GM18858 (cell line): ENCODE measurements around the gene NOTCH2.

Experiments used
- ATAC-seq: cut with Tn5 transposase; IDR thresholded peaks from one replicate; pipeline ENCODE4 v1.9.1; 2021; ENCODE audit not compliant: unreplicated experiment

Gene NOTCH2

DNA sequence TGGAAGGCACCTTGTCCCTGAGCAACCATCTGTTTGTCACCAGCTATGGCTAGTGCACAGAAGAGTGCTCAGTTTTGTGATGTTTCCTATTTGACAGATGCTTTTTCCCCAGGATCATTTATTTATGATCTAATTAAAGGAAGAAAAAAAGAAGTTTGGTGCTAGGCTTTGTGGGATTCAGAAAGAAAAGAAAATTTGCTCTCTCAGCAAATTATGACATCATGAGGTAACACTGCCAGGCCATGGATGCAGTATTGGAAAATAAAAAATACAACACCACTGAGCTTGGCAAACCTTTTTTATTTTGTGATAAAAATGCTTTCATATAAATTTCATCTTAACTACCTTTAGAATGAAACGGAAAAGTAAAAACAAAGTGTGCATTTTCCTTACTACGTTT is 157.7 kb downstream of the NOTCH2 start:
- no peak for ATAC-seq

DNA sequence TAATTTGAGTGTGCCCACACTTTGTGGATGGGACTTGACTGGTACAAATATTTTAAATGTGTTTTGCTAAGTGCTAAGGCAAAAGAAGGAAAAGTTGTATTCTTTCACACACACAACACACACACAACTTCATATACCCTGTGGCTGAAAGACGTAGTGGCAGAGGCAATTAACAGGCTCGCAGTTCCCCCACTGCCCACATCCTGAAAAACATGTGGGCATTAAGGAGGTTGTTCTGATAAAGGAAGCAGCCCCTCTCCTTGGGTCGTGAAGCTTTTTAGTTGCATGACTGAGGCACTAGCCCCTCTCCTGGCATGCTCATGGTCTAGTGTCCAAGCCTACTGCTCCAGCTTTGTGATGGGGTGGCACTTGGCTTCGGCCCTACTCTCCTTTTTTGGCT is 158.8 kb downstream of the NOTCH2 start:
- no peak for ATAC-seq

DNA sequence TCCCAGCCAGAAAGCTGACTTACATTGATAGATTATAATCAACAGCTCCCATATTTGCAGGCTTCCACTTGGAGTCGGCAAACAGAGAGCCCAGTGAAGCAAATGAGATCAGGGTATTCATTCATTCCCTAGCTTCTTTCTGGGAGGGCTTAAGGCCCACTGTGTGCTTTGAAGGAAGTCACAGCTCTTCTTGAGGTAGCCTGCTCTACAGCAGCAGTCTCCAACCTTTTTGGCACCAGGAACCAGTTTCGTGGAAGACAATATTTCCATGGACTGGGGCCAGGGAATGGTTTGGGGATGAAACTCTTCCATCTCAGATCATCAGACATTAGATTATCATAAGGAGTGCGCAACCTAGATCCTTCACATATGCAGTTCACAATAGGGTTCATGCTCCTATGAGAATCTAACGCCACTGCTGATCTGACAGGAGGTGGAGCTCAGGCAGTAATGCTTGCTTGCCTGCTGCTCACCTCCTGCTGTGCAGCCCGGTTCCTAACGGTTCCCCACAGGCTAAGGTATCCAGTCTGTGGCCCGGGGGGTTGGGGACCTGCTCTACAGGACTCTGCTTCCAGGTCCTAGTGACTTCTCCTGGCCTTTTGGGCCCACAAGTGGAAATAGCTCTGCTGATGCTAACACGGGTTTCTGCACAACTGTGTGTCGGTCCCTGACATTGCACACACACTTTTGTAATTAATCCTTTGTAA is 159.4 kb downstream of the NOTCH2 start:
- ATAC-seq, result no peak

DNA sequence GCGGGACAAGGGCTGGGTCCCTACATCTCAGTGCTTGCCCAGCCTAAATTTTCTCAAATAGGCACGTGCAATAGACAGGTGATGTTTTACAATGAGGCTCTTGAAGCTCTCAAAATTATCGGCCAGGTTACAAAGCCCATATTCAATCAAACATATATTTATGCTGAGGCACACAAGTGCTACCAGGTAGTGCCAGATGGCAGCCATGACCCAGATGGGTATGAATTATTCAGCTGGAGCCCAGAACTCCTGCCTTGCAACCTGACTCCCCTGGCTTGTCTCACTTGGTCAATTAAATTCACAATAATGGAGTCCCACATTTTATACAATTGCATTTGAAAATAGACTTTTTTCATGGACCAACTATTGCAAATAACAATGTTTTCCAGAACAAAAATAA is 160.8 kb downstream of the NOTCH2 start:
- no peak for ATAC-seq

- ATAC-seq, result no peak
Measured at GRCh38 chr1:119906927-119907652, 162.4 kb downstream of the NOTCH2 start.

DNA sequence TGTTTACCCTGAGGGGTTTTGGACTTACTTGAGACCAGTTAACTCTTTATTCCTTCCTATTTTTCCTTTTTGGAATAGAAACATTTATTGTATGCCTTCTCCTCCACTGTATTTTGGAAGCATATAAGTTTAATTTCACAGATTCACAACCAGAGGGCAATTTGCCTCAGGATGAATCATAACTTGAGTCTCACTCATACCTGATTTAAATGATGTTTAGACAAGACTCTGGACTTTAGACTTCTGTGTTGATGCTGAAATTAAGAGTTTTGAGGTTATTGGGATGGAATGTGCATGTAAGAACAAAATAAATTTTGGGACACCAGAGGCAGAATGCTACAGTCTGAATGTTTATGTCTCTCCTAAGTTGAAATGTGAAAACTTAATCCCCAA is 166.0 kb downstream of the NOTCH2 start:
- ATAC-seq, result no peak

GRCh38 chr1:119902775-119903442 is 166.6 kb downstream of the NOTCH2 start:
- ATAC-seq, result no peak

GRCh38 chr1:119898981-119899720 is 170.3 kb downstream of the NOTCH2 start:
- no peak for ATAC-seq

DNA sequence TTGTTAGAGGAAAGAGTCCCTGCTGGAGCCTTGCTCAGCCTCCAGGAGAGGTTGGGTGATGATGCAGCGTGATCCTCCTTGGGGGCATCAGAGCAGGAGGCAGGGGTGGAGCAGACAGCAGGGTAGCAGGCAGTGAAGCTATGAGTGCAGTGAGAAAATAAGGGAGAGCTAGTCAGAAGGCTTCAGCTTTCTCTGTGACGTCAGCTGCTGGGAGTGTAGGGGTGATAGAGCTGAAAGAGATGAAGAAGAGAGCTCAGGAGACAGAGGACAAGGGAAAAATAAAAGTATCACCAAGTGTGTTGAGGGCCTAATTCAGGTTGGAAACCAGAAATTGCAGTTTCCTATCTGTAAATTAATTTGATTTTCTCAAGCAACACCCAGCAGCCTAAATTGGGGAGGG is 170.9 kb downstream of the NOTCH2 start:
- no peak for ATAC-seq

- ATAC-seq, result no peak
Measured at GRCh38 chr1:119896303-119896702, 173.2 kb downstream of the NOTCH2 start, which contains the start of gene ADAM30. ADAM30 (minus strand) TSS chr1:119896515; CDS start chr1:119896336, 179 bp downstream.

DNA sequence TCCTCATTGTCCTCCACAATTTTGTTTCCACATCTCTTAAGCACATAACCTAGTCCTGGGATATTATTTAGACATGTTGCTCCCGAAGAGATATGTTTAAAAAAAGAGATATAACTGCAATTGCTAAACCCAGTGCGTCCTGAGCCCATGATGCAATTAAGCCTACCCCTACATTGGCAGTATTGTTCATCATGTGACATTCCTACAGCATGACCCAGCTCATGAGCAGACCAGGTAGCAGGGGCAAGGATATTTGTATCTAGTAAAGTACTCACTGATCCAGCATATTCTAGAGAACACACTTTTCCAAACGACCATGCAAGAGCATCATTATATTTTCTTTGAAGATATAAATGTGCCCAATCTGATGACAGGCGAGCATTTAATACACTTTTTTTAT is 174.4 kb downstream of the NOTCH2 start:
- ATAC-seq, result no peak

DNA sequence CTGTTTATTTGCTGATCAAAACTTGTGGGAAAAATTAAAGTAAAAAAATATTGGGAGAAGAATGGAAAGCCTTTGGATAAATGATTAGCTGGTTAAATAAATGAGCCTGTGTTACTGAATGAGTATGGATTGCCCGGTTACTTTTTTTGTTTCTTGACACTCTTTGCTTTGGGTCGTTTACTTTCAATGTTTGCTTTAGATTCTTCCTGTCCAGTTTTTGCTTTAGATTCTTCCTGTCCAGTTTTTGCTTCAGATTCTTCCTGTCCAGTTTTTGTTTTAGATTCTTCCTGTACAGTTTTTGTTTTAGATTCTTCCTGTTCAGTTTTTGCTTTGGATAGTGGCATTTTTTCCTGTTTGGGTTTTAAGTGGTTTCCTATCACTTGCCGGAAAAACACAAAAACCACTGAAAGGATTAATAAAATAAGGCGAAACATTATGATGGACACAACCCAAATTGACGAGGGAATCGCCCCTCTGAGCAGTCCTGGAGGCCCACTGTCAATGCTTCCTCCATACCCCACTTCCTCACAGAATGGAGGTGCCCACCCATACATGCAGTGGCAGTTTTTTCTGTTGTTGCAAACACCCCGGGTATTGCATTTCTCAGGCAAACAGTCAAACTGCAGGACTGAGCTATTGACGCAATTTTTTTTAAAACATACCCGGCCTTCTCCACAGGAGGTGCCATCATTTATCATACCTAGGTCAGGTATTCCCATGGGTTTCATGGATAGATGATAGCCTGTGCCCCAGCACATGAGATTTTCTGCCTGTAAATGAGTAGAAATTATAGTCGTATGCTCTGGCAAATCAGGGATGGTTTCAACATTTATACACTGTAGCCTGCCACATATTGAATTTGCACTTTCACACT is 175.4 kb downstream of the NOTCH2 start:
- no peak for ATAC-seq

- no peak for ATAC-seq
Measured at GRCh38 chr1:119893238-119893791, 176.1 kb downstream of the NOTCH2 start.

GRCh38 chr1:119891386-119891785 is 178.1 kb downstream of the NOTCH2 start:
- ATAC-seq, result no peak

DNA sequence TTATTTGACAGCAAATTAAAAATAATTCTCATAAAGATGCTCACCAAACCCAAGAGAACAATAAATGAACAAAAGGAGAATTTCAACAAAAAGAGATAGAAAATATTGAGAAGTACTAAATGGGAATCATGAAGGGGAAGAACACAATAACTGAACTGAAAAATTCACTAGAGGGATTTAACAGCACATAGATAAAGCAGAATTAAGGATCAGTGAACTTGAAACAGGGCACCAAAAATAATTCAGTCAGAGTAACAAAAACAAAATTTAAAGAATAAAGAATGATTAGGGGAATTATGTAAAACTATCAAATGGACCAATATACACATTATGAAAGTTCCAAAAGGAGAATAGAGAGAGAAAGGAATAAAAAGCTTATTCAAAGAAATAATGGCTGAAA is 181.0 kb downstream of the NOTCH2 start:
- no peak for ATAC-seq

- ATAC-seq, result no peak
Measured at GRCh38 chr1:119887427-119887826, 182.0 kb downstream of the NOTCH2 start.

GRCh38 chr1:119885903-119886783 is 183.3 kb downstream of the NOTCH2 start:
- ATAC-seq, result no peak

- no peak for ATAC-seq
Measured at GRCh38 chr1:119884711-119885110, 184.8 kb downstream of the NOTCH2 start.

DNA sequence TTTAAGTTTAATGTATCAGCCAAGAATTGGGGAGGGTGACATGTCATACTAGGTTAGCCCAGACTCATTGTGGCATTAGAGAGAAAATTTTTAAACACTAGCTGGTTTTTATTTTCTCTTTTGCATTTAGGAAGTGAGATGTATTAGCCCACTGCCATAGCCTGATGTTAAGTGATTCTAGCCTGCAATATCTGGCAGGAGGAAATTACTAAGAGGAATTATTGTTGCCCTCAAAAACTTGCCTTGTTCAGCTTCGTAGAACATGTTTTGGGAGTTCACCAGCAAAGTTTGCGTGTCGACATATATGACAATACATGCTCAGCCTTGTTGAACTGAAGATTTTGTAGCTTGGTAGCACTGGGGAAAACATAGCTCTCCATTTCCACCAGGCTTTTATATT is 185.6 kb downstream of the NOTCH2 start:
- ATAC-seq, result no peak
